ENCODE results near the gene OR5AU1.

Gene OR5AU1

GRCh38 chr14:21107283-21107800 is 48.5 kb downstream of the OR5AU1 start:
- no peak for DNase-seq (ENCODE audit: low read depth)

DNA sequence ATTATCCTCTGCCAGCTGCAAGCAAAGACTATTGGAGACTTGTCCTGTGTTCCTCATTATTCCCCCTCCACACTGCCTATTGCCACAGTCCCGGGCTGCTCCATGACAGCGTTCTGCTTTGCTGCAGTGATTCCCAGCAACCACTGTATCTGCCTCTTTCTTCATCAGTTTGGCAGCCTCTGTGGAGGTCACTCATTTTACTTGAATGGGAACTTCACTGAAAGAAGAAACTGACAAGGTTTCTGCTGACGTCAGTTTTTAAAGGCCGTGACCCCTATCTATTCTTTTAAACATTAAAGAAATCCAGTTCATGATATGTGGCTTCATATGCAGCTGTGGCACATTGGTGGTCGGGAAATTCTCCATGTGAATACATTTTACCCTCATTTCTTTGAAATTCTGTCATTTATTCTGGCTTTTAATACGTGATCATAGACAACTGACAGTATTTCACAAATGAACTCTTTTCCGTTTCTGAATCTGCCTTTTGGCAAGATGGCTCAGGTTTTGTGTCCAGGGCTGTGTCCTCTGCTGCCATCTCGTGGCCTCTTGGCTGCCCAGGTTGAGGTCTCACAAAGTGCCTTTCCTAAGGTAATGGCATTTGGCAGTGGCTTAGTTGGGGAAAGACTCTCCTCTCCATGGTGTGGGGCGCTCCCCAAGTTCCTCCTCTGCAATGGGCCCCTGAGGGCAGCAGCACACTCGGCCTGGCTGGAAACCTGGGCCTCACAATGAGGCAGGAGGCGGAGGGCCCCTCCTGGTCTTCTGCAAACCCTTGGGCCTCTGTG is 49.2 kb downstream of the OR5AU1 start:
- DNase-seq (ENCODE audit: low read depth) = no peak

DNA sequence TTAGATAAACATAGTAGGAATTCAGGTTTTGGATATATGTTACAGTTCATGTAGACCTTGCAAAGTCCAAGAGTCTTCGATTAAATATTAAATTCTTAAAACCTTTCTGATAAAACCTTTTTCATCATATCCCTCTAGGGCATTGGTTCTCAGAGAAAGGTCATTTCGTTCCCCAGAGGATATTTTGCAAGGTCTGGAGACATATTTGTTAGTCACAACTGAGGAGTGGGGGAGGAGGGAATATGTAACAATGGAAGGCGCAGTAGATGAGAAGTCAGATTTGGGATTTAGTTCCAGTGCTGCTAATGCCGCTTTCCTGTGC is 49.7 kb downstream of the OR5AU1 start:
- DNase-seq (ENCODE audit: low read depth) = no peak

DNA sequence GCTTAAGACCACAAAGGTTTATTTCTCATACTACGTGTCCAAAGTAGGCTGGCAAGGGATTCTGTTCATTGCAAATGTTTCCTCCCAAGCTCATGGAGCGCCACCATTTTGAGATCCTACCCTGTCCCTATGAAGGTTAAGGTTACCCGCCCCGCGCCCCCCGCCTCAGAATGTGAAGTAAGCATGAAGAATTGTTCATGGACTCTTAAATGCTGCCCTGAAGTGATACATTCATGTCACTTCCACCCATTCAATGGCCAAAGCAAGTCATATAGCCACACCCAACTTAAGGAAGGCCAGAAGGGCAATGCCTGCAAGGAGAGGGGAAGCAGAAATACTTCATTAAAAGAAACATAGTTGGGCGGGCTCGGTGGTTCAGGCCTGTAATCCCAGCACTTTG is 50.8 kb downstream of the OR5AU1 start:
- no peak for DNase-seq (ENCODE audit: low read depth)

All from HS-5 (cell line).